GM20000 (cell line): ENCODE data around the gene PRELID1.
A peak's percentile ranks its signal among the peaks of the same experiment; 100 is the strongest.
"Not testable (repeated sequence)": the region's sequence is repeated elsewhere in the genome, so short reads cannot be mapped to it uniquely, and the experiment has no call there.

Source experiments
- DNase-seq: peaks from one replicate; pipeline ENCODE4 v3.0.0; 2012; ENCODE audit warnings: low spot score
- TF ChIP-seq, protein P1 (sequence below): IDR thresholded peaks from 2 replicates; pipeline ENCODE4 v1.5.1; 2012; ENCODE audit warnings: mild to moderate bottlenecking, control low read depth; ENCODE audit errors: extremely low read depth, missing control alignments

Gene PRELID1, protein sequence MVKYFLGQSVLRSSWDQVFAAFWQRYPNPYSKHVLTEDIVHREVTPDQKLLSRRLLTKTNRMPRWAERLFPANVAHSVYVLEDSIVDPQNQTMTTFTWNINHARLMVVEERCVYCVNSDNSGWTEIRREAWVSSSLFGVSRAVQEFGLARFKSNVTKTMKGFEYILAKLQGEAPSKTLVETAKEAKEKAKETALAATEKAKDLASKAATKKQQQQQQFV

DNA sequence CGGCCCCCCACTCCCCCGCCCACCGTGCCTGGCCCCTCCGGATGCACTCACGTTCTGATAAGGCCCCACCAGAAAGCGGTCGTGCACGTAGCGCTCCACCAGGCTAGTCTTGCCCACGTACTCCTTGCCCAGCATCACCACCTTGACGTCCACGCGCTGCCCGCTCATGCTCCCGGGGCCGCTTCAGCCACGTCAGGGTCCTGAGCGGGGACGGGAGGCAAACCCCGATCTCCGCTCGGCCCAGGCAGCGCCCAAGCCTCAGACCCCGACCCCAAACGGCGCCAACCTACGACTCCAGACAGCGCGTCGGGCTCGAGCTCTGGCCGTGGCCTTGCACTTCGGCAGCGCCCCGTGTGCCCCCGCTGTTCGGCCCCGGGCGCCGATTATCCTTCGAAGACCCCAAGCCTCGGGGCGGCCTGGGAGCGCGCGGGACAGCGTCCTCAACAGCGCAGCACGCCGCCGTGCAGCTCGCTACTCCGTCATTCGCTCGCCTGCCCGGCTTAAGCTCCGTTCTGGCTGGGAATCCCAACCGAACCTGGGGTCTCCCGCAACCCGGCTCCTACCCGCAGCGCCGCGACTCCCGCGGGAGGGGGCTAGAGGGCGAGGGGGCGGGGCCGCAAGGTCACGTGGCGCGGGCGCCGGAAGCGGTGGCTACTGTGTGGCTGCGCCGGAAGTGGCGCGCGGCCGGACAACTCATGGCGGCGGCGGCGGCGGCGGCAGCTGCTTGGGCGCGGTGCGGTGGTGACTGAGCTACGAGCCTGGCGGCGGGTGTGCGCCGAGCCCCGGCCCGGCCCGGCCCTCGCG is at the start of gene PRELID1, which contains the start of gene RAB24:
Gene PRELID1, plus strand, starts transcription at position 679 of the 804 bp plus-strand sequence. CDS start 187 bp downstream, outside the sequence.
Gene RAB24, minus strand, starts transcription at position 599 of the 804 bp plus-strand sequence. Its CDS starts 431 bp downstream, at position 168.
- peak; percentile 95 for DNase-seq
- TF ChIP-seq, protein P1, sequence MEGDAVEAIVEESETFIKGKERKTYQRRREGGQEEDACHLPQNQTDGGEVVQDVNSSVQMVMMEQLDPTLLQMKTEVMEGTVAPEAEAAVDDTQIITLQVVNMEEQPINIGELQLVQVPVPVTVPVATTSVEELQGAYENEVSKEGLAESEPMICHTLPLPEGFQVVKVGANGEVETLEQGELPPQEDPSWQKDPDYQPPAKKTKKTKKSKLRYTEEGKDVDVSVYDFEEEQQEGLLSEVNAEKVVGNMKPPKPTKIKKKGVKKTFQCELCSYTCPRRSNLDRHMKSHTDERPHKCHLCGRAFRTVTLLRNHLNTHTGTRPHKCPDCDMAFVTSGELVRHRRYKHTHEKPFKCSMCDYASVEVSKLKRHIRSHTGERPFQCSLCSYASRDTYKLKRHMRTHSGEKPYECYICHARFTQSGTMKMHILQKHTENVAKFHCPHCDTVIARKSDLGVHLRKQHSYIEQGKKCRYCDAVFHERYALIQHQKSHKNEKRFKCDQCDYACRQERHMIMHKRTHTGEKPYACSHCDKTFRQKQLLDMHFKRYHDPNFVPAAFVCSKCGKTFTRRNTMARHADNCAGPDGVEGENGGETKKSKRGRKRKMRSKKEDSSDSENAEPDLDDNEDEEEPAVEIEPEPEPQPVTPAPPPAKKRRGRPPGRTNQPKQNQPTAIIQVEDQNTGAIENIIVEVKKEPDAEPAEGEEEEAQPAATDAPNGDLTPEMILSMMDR, result peak; percentile 16

DNA sequence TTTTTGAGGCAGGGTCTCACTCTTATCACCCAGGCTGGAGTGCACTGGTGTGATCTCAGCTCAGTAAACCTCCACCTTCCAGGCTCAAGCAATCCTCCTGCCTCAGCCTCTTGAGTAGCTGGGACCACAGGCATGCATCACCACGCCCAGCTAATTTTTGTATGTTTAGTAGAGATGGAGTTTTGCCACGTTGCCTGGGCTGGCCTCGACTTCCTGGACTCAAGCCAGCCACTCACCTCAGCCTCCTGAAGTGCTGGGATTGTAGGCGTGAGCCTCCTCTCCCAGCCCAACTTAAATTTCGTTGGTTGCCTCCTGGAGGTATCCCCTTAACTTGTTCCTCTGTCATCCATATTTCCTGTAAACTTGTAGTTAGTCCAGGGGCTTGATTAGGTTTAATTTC is 47.3 kb upstream of the PRELID1 start:
- DNase-seq, result no peak
- TF ChIP-seq, protein P1, result no peak

DNA sequence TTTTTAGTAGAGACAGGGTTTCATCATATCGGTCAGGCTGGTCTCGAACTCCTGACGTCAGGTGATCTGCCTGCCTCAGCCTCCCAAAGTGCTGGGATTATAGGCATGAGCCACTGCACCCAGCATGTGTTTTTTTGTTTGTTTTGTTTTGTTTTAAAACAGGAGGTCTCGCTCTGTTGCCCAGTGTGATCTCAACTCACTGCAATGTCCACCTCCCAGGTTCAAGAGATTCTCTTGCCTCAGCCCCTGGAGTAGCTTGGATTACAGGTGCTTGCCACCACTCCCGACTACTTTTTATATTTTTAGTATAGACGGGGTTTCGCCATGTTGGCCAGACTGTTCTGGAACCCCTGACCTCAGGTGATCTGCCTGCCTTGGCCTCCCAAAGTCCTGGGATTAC is 44.9 kb upstream of the PRELID1 start:
- DNase-seq, result not testable (repeated sequence)

DNA sequence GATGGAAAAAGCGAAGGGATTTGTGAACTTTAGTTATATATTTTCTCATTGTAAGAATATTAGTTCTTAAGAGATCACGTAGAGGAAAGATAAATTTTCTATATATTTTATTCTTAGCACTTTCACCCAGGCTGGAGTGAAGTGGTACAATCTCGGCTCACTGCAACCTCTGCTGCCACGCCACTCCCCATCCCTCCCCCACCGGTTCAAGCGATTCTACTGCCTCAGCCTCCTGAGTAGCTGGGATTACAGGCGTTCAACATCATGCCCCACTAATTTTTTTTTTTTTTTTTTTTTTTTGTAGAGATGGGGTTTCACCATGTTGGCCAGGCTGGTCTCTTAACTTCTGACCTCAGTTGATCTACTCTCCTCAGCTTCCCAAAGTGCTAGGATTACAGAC is 42.6 kb upstream of the PRELID1 start:
- DNase-seq, result no peak
- TF ChIP-seq, protein P1, result no peak

DNA sequence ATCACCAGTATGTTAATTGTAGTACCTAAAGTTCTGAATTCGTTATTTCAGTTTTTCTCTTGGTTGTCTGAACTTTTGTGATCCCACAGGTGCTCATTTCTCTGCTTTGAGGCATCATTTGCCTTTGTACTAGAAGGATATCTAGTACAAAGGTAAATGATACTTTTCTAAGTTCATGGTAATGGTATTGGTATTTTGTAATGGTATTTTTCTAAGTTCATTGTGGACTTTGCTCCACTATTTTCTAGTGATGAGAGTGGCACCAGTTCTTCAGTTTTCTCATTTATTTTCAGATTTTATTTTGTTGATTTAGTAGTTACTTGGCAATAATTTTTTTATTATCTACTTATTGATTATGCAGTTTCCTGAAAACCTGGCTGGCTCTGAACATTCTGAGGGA is 42.1 kb upstream of the PRELID1 start:
- no peak for DNase-seq

DNA sequence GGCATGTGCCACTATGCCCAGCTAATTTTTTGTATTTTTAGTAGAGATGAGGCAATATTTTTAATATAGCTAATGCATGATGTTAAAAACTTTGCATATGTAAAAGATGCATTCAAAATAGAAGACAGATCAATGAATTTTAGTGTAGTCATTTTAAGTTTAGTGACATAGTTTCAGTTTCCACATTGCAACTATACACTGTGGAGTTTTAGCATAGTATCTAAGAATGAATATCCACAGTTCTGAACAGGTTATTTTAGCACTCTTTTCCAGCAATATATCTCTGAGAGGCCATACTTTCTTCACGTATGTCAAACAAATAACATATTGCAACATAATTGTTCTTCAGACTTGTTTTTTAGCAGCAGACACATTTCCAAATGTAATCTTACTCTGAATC is 39.4 kb upstream of the PRELID1 start:
- DNase-seq, result no peak
- TF ChIP-seq, protein P1, result no peak

More for the DNA sequence above, 42.1 kb upstream of the PRELID1 start:
- TF ChIP-seq, protein P1, result no peak

DNA sequence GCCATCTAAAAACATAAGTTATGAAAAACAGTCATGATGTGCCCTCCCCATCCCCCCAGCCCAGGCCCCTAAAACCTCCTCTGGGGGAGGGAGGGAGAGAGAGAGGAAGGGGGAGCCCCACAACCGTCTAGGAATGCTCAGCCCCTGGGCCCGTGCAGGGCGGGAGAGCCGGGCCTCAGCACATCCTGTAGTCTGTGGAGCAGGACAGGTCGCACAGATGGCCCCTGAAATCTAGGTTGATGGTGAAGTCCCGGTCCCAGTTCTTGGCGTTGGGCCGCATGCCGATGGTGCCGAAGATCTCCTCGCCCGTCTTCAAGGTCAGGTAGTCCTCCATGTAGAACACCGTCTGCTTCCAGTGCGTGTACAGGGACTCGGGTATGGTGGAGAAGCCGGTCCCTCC is 38.2 kb upstream of the PRELID1 start:
- no peak for DNase-seq
- TF ChIP-seq, protein P1, result no peak
